ENCODE data around the gene RCN2. TPM values are rescaled to one million over a fixed set of nuclear protein-coding genes. Genes with fewer than 3 reads are reported as not detected.

RCN2 gene
- total RNA-seq, 1 experiment from 2014 or later = 48.1 TPM

DNA sequence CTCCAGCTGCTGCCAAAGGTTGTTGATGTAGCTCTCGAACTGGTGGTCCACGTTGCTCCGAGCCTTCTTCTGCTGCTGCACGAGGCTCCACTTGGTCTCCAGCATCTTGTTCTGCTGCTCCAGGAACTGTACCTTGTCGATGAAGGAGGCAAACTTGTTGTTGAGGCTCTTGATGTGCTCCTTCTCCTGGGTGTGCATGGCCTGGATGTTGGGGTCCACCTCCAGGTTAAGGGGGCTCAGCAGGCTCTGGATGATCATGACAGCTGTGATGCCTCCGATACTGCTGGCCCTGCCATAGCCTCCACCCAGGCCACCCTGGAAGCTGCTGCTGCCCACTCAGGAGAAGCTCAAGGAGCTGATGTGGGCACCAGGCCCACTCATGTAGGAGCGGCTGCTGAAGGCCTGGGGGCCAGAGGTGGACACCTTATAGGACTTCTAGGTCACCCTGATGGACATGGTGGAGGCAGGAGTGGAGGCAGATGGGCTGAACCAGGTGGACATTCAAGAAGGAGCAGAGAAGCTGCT lies 48.5 kb downstream of the RCN2 start:
- no peaks in the 10 kb centered on the region for H3K4me1 Mint-ChIP-seq (ENCODE audit: insufficient read depth, unreplicated experiment)
- H3K27me3 Mint-ChIP-seq (ENCODE audit: insufficient read depth, unreplicated experiment) = no peaks in the 10 kb centered on the region
- H3K9me3 Mint-ChIP-seq (ENCODE audit: unreplicated experiment) = no peaks in the 10 kb centered on the region
- no peak overlapping the region for H3K4me3 Mint-ChIP-seq (ENCODE audit: unreplicated experiment)
- ChIA-PET CTCF (interaction anchor here (1.2 kb wide), 1 partner anchor 127 kb away, joined by 4 read pairs; no protein-coding TSS in a partner anchor), POLR2A (interaction anchor here (0.6 kb wide), 2 partner anchors 188 to 200 kb away, joined by 3 read pairs; no protein-coding TSS in a partner anchor)
- TF ChIP-seq, protein P1, sequence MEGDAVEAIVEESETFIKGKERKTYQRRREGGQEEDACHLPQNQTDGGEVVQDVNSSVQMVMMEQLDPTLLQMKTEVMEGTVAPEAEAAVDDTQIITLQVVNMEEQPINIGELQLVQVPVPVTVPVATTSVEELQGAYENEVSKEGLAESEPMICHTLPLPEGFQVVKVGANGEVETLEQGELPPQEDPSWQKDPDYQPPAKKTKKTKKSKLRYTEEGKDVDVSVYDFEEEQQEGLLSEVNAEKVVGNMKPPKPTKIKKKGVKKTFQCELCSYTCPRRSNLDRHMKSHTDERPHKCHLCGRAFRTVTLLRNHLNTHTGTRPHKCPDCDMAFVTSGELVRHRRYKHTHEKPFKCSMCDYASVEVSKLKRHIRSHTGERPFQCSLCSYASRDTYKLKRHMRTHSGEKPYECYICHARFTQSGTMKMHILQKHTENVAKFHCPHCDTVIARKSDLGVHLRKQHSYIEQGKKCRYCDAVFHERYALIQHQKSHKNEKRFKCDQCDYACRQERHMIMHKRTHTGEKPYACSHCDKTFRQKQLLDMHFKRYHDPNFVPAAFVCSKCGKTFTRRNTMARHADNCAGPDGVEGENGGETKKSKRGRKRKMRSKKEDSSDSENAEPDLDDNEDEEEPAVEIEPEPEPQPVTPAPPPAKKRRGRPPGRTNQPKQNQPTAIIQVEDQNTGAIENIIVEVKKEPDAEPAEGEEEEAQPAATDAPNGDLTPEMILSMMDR (IDR thresholded peaks at IDR 0.05; ENCODE audit: unreplicated experiment) = no peak
- H3K36me3 Mint-ChIP-seq (ENCODE audit: insufficient read depth, unreplicated experiment) = no peaks in the 10 kb centered on the region
- no TSS peak for BruUV-seq (replicated peaks)
- H3K27ac Mint-ChIP-seq (ENCODE audit: low read depth, unreplicated experiment) = no peak overlapping the region
- intact Hi-C loops (cut with micrococcal nuclease) = no loop called here
- DNase-seq (ENCODE audit: unreplicated experiment) = no peak

DNA sequence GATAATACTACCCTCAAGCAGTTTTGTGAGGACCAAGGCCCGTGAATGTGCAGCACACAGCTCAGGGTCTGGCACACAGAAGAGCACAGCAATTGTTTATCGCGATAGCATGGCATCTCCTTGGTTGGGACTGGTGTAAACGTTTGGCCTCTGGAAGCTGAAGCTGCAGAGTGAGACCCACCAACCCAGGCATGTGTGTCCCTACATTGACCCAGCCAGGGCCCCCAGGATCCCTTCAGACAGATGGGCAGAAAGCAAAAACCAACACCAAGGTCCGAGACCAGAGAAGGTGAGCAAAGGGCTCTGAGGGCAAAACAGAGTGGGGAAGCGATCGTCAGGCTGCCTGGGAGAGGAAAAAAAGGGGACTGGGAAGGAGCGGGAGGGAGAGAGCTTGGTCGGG lies 50.8 kb downstream of the RCN2 start:
- intact Hi-C loops (cut with micrococcal nuclease) = no loop called here
- Mint-ChIP-seq H3K27me3 (ENCODE audit: insufficient read depth, unreplicated experiment) (no peaks in the 10 kb centered on the region), H3K36me3 (ENCODE audit: insufficient read depth, unreplicated experiment) (no peaks in the 10 kb centered on the region), H3K4me1 (ENCODE audit: insufficient read depth, unreplicated experiment) (no peaks in the 10 kb centered on the region), H3K27ac (ENCODE audit: low read depth, unreplicated experiment) (no peak overlapping the region), H3K9me3 (ENCODE audit: unreplicated experiment) (no peaks in the 10 kb centered on the region), H3K4me3 (ENCODE audit: unreplicated experiment) (no peak overlapping the region)
- TF ChIP-seq, protein P1 (IDR thresholded peaks at IDR 0.05; ENCODE audit: unreplicated experiment) = no peak
- DNase-seq (ENCODE audit: unreplicated experiment) = no peak
- CTCF ChIA-PET = no interaction called here
- POLR2A ChIA-PET = no interaction called here
- no TSS peak for BruUV-seq (replicated peaks)

- no peaks in the 10 kb centered on the region for H3K27me3 Mint-ChIP-seq (ENCODE audit: insufficient read depth, unreplicated experiment)
- no peak overlapping the region for H3K4me3 Mint-ChIP-seq (ENCODE audit: unreplicated experiment)
- intact Hi-C loops (cut with micrococcal nuclease) = no loop called here
- H3K27ac Mint-ChIP-seq (ENCODE audit: low read depth, unreplicated experiment) = no peak overlapping the region
- DNase-seq (ENCODE audit: unreplicated experiment) = no peak
- H3K4me1 Mint-ChIP-seq (ENCODE audit: insufficient read depth, unreplicated experiment) = no peaks in the 10 kb centered on the region
- TF ChIP-seq, protein P1 (IDR thresholded peaks at IDR 0.05; ENCODE audit: unreplicated experiment) = no peak
- H3K36me3 Mint-ChIP-seq (ENCODE audit: insufficient read depth, unreplicated experiment) = no peaks in the 10 kb centered on the region
- BruUV-seq (replicated peaks) = no TSS peak
- POLR2A ChIA-PET = no interaction called here
- CTCF ChIA-PET = interaction anchor here (0.6 kb wide), 1 partner anchor 178 kb away, joined by 3 read pairs; no protein-coding TSS in a partner anchor
- H3K9me3 Mint-ChIP-seq (ENCODE audit: unreplicated experiment) = no peaks in the 10 kb centered on the region
Measured at GRCh38 chr15:76982756-76983155, 51.2 kb downstream of the RCN2 start.

- Mint-ChIP-seq H3K4me3 (ENCODE audit: unreplicated experiment) (no peak overlapping the region), H3K4me1 (ENCODE audit: insufficient read depth, unreplicated experiment) (no peaks in the 10 kb centered on the region), H3K27me3 (ENCODE audit: insufficient read depth, unreplicated experiment) (no peaks in the 10 kb centered on the region), H3K27ac (ENCODE audit: low read depth, unreplicated experiment) (no peak overlapping the region), H3K9me3 (ENCODE audit: unreplicated experiment) (no peaks in the 10 kb centered on the region), H3K36me3 (ENCODE audit: insufficient read depth, unreplicated experiment) (no peaks in the 10 kb centered on the region)
- ChIA-PET POLR2A (no interaction called here), CTCF (interaction anchor here (0.6 to 1.1 kb wide), 2 partner anchors 179 to 560 kb away, joined by 3 read pairs; no protein-coding TSS in a partner anchor)
- BruUV-seq (replicated peaks) = no TSS peak
- intact Hi-C loops (cut with micrococcal nuclease) = no loop called here
- DNase-seq (ENCODE audit: unreplicated experiment) = peak; percentile 13
- TF ChIP-seq, protein P1 (IDR thresholded peaks at IDR 0.05; ENCODE audit: unreplicated experiment) = no peak
Measured at GRCh38 chr15:76983590-76984375, 52.2 kb downstream of the RCN2 start.

All from MCF 10A (cell line).